Endothelial cell of umbilical vein (primary cell): Measurements from ENCODE around the gene BCO1. TPM values are rescaled to one million over a fixed set of nuclear protein-coding genes. Genes with fewer than 3 reads are reported as not detected.

Source experiments
- BruUV-seq: library from RNA; stranded (reverse); fragments of 400-500 nt; replicated peaks from 2 replicates; lab custom pipeline; 2021; lab: Mats Ljungman, UMichigan
- CTCF ChIA-PET: fragments of 300-600, 350-600 bp; sonication (Branson Sonifier 250); formaldehyde crosslinking; loops from one replicate; lab custom pipeline; 2021; ENCODE audit warnings: antibody characterized with exemption, inconsistent platforms; lab: Charles Lee
- POLR2A ChIA-PET: fragments of 300-600, 350-600 bp; sonication (Branson Sonifier 250); formaldehyde crosslinking; loops from one replicate; lab custom pipeline; 2021; ENCODE audit warnings: antibody characterized with exemption, inconsistent platforms; lab: Charles Lee
- DNase-seq: peaks from one replicate; pipeline ENCODE4 v3.0.0-alpha.2; 2011; ENCODE audit warnings: low read depth, low spot score
- FAIRE-seq: peaks from 2 replicates; lab custom pipeline; 2011; peaks lifted over from hg19 to GRCh38; lab: Jason Lieb, UNC
- H2AFZ ChIP-seq: 2 replicates; pipeline ENCODE4 v1.6.0; 2012; ENCODE audit warnings: low read depth, low read length, control low read depth, inconsistent platforms
- H3K27ac ChIP-seq: 2 replicates; pipeline ENCODE4 v1.5.1; 2011; ENCODE audit warnings: low read depth, mild to moderate bottlenecking, control low read depth, low read length, moderate library complexity; ENCODE audit not compliant: insufficient read depth
- H3K27me3 ChIP-seq, 2 experiments: 2 replicates each; pipeline versions ENCODE4 v1.6.0 to v1.6.1; 2011; ENCODE audit warnings: low read length in 2 of 2, mixed read lengths in 1 of 2; ENCODE audit not compliant: control insufficient read depth in 2 of 2, insufficient read depth in 2 of 2
- H3K36me3 ChIP-seq, 2 experiments: 2 replicates in 1 of 2; 3 replicates in 1 of 2; pipeline ENCODE4 v1.5.1; 2011; ENCODE audit warnings: low read length in 2 of 2, mild to moderate bottlenecking in 1 of 2, moderate library complexity in 1 of 2; ENCODE audit not compliant: control insufficient read depth in 2 of 2, insufficient read depth in 2 of 2; ENCODE audit errors: extremely low read depth in 1 of 2
- H3K4me1 ChIP-seq: 3 replicates; pipeline ENCODE4 v1.5.1; 2011; ENCODE audit warnings: mild to moderate bottlenecking, low read length; ENCODE audit not compliant: control insufficient read depth, insufficient read depth; ENCODE audit errors: extremely low read depth
- H3K4me2 ChIP-seq: 2 replicates; pipeline ENCODE4 v1.6.1; 2011; ENCODE audit warnings: low read length, control low read depth, mixed read lengths; ENCODE audit not compliant: insufficient read depth
- H3K4me3 ChIP-seq, 3 experiments: fragments of 200-600 bp in 1 of 3; sonication (generic), shearing (Covaris generic) in 1 of 3; replicated peaks in 1 of 3; 2 replicates each; pipeline ENCODE4 v1.5.1; 2011 to 2016; ENCODE audit warnings: control low read depth in 3 of 3, low read length in 3 of 3, mild to moderate bottlenecking in 2 of 3, inconsistent platforms in 1 of 3, low read depth in 1 of 3, moderate library complexity in 1 of 3; ENCODE audit not compliant: insufficient read depth in 1 of 3
- H3K79me2 ChIP-seq: 2 replicates; pipeline ENCODE4 v1.6.0; 2012; ENCODE audit warnings: low read length, inconsistent platforms; ENCODE audit not compliant: control insufficient read depth, insufficient read depth
- H3K9ac ChIP-seq: replicated peaks from 2 replicates; pipeline ENCODE3; 2011; ENCODE audit warnings: low read length, control low read depth; ENCODE audit not compliant: insufficient read depth; ENCODE audit errors: extremely low read depth
- H3K9me1 ChIP-seq: replicated peaks from 3 replicates; pipeline ENCODE4 v1.6.0; 2011; ENCODE audit warnings: mild to moderate bottlenecking, low read length; ENCODE audit not compliant: control insufficient read depth, insufficient read depth; ENCODE audit errors: extremely low read depth
- H3K9me3 ChIP-seq: replicated peaks from 2 replicates; pipeline ENCODE4 v1.5.1; 2012; ENCODE audit warnings: low read length, inconsistent platforms; ENCODE audit not compliant: control insufficient read depth, insufficient read depth
- H4K20me1 ChIP-seq: replicated peaks from 2 replicates; pipeline ENCODE3; 2011; ENCODE audit warnings: mild to moderate bottlenecking, low read length; ENCODE audit not compliant: control insufficient read depth, insufficient read depth; ENCODE audit errors: extremely low read depth
- EZH2 ChIP-seq: IDR thresholded peaks from 2 replicates; pipeline ENCODE4 v1.6.1; 2012; ENCODE audit warnings: borderline replicate concordance, low read depth, mild to moderate bottlenecking, moderate library complexity, low read length, inconsistent platforms; ENCODE audit not compliant: severe bottlenecking
- FOS ChIP-seq: IDR thresholded peaks from 2 replicates; pipeline ENCODE4 v1.6.1; 2011; ENCODE audit warnings: mild to moderate bottlenecking, low read length, moderate library complexity, borderline replicate concordance; ENCODE audit not compliant: insufficient read depth
- GATA2 ChIP-seq: IDR thresholded peaks from 2 replicates; pipeline ENCODE4 v1.7.0; 2011; ENCODE audit warnings: low read depth, mild to moderate bottlenecking, moderate library complexity, mixed read lengths, low read length; ENCODE audit not compliant: insufficient read length, insufficient read depth
- JUN ChIP-seq: IDR thresholded peaks from 2 replicates; pipeline ENCODE4 v1.6.1; 2011; ENCODE audit warnings: borderline replicate concordance, low read depth; ENCODE audit not compliant: insufficient read length, insufficient read depth
- MYC ChIP-seq: IDR thresholded peaks from one replicate; pipeline ENCODE4 v1.6.1; 2011; ENCODE audit warnings: mild to moderate bottlenecking, low read depth, low read length
- POLR2A ChIP-seq: IDR thresholded peaks from 2 replicates; pipeline ENCODE4 v1.6.1; 2012; ENCODE audit warnings: low read depth, mild to moderate bottlenecking, control low read depth, low read length
- POLR2AphosphoS5 ChIP-seq: IDR thresholded peaks from 2 replicates; pipeline ENCODE4 v1.6.1; 2012; ENCODE audit warnings: low read depth, mild to moderate bottlenecking, control low read depth, low read length, moderate library complexity; ENCODE audit not compliant: insufficient read depth
- dilution Hi-C: fragments of 300-500 bp; cut with MboI; formaldehyde crosslinking; loops from one replicate; pipeline ENCODE4 v1.15.0; 2019; ENCODE audit warnings: low sequenced_read_pairs; ENCODE audit not compliant: extremely low pct_ligation_motif_present
- intact Hi-C: fragments of 100-400 bp; cut with micrococcal nuclease; formaldehyde crosslinking; loops from one replicate; pipeline ENCODE4 v1.10.0; 2022
- polyA plus RNA-seq, 4 experiments: library from polyadenylated mRNA; depleted of rRNA in 3 of 4; stranded (reverse) in 3 of 4; unstranded in 1 of 4; fragments of >200 nt; gene quantifications; 2 replicates each; pipeline versions ENCODE4 v1.2.1 to v1.2.3, GENCODE V29; 2011 to 2012; ENCODE audit warnings: missing spikeins in 1 of 4
- total RNA-seq: library from RNA; stranded (reverse); gene quantifications from 2 replicates; pipeline ENCODE4 v1.2.3, GENCODE V29; 2021
- TF ChIP-seq, protein P1 (sequence below), 2 donors: IDR thresholded peaks; 1 replicate in 1 of 2; 2 replicates in 1 of 2; pipeline ENCODE4 v1.5.1; 2011; ENCODE audit warnings: low read length in 2 of 2, mild to moderate bottlenecking in 2 of 2, moderate library complexity in 2 of 2, control low read depth in 1 of 2, inconsistent platforms in 1 of 2, low read depth in 1 of 2; ENCODE audit not compliant: insufficient read depth in 1 of 2; ENCODE audit errors: extremely low read depth in 1 of 2
- TF ChIP-seq, protein P2 (sequence below): IDR thresholded peaks from 2 replicates; pipeline ENCODE4 v1.6.1; 2011; ENCODE audit not compliant: insufficient read depth, insufficient read length

The BCO1 gene
- total and polyA plus RNA-seq, 2 donors (not counting 3 experiments of a cell fraction or from before 2014, with no cell fraction given) = not detected

DNA sequence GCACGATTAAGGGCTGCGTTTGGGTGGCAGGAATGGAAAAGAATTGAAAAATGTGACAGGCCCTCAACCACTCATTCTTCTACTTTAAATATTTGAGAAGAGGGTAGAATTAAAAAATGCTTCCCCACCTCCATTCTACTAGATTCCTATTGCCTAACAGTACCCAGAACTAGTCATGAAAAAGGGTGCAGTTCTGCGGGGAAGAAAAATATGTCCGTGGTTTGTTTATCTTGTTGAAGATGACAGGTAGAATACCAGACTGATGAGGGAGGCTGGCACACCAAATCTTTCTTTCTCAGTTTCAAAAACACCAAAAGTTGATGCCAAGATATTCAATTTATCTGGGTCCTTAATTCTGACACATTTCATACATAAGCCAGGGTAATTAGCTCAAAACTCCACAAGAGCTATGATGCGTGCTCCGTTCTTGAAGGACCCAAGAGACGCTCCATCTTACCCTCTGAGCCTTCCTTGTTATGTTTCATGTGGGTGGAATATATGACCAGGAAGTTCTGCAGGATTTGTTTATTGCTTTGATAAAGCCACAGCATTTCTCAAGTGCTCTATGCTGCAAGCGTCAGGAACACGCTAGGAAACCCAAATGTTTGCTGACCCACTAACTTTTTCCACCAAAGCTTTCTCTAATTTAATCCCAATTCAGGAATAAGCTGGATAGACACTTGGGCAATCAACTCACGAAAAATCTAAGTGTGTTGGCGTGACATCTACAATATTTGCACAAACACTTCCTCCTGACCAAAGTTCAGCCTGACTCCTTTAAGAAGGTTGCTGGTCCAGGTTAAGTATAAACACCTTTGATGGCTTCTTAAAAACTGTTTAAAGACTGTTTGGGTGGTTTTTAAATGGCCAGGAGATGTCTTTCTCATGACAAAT, 55.7 kb downstream of the BCO1 start:
- Histone ChIP-seq H2AFZ (no peak overlapping the region), H3K9me3 (no peaks in the 10 kb centered on the region), H3K9me1 (no peaks in the 10 kb centered on the region), H3K4me3 (no peak overlapping the region), H3K79me2 (no peaks in the 10 kb centered on the region), H3K27me3 (peaks cover 2 to 6% of the 10 kb centered on the region in 2 experiments), H3K4me1 (no peaks in the 10 kb centered on the region), H3K9ac (no peak overlapping the region), H3K27ac (no peak overlapping the region), H3K4me2 (no peak overlapping the region), H4K20me1 (no peaks in the 10 kb centered on the region), H3K36me3 (no peaks in the 10 kb centered on the region)
- TF ChIP-seq POLR2A = no peak
- TF ChIP-seq EZH2 = no peak
- no peak for TF ChIP-seq GATA2
- TF ChIP-seq, protein P1, sequence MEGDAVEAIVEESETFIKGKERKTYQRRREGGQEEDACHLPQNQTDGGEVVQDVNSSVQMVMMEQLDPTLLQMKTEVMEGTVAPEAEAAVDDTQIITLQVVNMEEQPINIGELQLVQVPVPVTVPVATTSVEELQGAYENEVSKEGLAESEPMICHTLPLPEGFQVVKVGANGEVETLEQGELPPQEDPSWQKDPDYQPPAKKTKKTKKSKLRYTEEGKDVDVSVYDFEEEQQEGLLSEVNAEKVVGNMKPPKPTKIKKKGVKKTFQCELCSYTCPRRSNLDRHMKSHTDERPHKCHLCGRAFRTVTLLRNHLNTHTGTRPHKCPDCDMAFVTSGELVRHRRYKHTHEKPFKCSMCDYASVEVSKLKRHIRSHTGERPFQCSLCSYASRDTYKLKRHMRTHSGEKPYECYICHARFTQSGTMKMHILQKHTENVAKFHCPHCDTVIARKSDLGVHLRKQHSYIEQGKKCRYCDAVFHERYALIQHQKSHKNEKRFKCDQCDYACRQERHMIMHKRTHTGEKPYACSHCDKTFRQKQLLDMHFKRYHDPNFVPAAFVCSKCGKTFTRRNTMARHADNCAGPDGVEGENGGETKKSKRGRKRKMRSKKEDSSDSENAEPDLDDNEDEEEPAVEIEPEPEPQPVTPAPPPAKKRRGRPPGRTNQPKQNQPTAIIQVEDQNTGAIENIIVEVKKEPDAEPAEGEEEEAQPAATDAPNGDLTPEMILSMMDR (IDR thresholded peaks at IDR 0.05; ENCODE audit: extremely low read depth in 1 of 2, insufficient read depth in 1 of 2, low read depth in 1 of 2, low read length in 2 of 2) = no peak
- FAIRE-seq (no peak), DNase-seq (no peak)
- intact Hi-C loops (no loop called here), dilution Hi-C loops (no loop called here)
- BruUV-seq = no TSS peak
- ChIA-PET CTCF (interaction anchor here (0.8 kb wide), 1 partner anchor 54 kb away, joined by 3 read pairs; no protein-coding TSS in a partner anchor), POLR2A (no interaction called here)

DNA sequence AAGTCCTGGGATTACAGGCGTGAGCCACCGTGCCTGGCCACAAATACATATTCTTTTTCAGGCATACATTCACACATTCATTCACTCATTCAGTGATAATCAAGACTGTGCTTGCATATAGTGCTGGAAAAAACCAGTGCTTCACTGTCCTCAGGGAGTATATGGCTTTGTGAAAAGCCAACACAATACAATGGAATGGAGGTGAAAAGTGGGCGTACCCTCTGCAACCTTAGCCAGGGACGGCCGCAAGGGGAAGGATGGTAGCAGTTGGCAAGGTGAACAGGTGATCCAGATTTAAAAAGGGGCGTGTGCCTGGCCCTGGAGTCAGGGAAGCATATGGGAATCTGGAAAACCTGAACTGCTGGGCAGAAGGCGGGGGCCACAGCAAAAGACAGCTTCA, 58.1 kb downstream of the BCO1 start:
- TF ChIP-seq POLR2AphosphoS5 = no peak
- TF ChIP-seq EZH2 = no peak
- no peak for TF ChIP-seq JUN
- no peak for TF ChIP-seq FOS
- TF ChIP-seq, protein P1 (IDR thresholded peaks at IDR 0.05; ENCODE audit: extremely low read depth in 1 of 2, insufficient read depth in 1 of 2, low read depth in 1 of 2, low read length in 2 of 2) = no peak
- no peak for TF ChIP-seq MYC
- no peak for TF ChIP-seq POLR2A
- TF ChIP-seq GATA2 = no peak
- TF ChIP-seq, protein P2, sequence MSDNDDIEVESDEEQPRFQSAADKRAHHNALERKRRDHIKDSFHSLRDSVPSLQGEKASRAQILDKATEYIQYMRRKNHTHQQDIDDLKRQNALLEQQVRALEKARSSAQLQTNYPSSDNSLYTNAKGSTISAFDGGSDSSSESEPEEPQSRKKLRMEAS = no peak
- H3K9me3 ChIP-seq = no peaks in the 10 kb centered on the region
- no peaks in the 10 kb centered on the region for H3K36me3 ChIP-seq
- H3K4me2 ChIP-seq = no peak overlapping the region
- H3K4me1 ChIP-seq = no peaks in the 10 kb centered on the region
- H3K27ac ChIP-seq = no peak overlapping the region
- H3K9ac ChIP-seq = no peak overlapping the region
- DNase-seq = no peak
- H3K4me3 ChIP-seq = no peak overlapping the region
- H3K79me2 ChIP-seq = no peaks in the 10 kb centered on the region
- H4K20me1 ChIP-seq = no peaks in the 10 kb centered on the region
- no peak overlapping the region for H2AFZ ChIP-seq
- FAIRE-seq = no peak
- H3K27me3 ChIP-seq = peaks cover 2 to 6% of the 10 kb centered on the region in 2 experiments
- dilution Hi-C loops (no loop called here), intact Hi-C loops (no loop called here)
- CTCF ChIA-PET = no interaction called here
- BruUV-seq = no TSS peak
- no peaks in the 10 kb centered on the region for H3K9me1 ChIP-seq
- POLR2A ChIA-PET = no interaction called here
